H9 (cell line): ENCODE measurements around the gene GGT5. TPM values are rescaled to one million over a fixed set of nuclear protein-coding genes. Genes with fewer than 3 reads are reported as not detected.
"Not testable (repeated sequence)": the region's sequence is repeated elsewhere in the genome, so short reads cannot be mapped to it uniquely, and the experiment has no call there.

Experiments
- DNase-seq: peaks from one replicate; pipeline ENCODE4 v3.0.0-alpha.2; 2017
- H2AFZ ChIP-seq: one replicate; pipeline ENCODE4 v1.6.1; 2013; ENCODE audit warnings: mild to moderate bottlenecking, low read length, control low read depth, moderate library complexity
- H2AK5ac ChIP-seq: 2 replicates; pipeline ENCODE4 v1.6.1; 2013; ENCODE audit warnings: low read length, control low read depth, mixed read lengths; ENCODE audit not compliant: insufficient read length
- H2BK120ac ChIP-seq: one replicate; pipeline ENCODE4 v1.6.1; 2013; ENCODE audit warnings: low read depth, mild to moderate bottlenecking, low read length, control low read depth, inconsistent platforms; ENCODE audit not compliant: poor library complexity, severe bottlenecking
- H2BK12ac ChIP-seq: 2 replicates; pipeline ENCODE4 v1.6.1; 2013; ENCODE audit warnings: low read length, control low read depth, mixed read lengths, low read depth; ENCODE audit not compliant: insufficient read length
- H2BK15ac ChIP-seq: 2 replicates; pipeline ENCODE4 v1.6.1; 2013; ENCODE audit warnings: low read depth, low read length, control low read depth
- H2BK20ac ChIP-seq: one replicate; pipeline ENCODE4 v1.6.1; 2013; ENCODE audit warnings: low read depth, mild to moderate bottlenecking, low read length, control low read depth, inconsistent platforms; ENCODE audit not compliant: poor library complexity, severe bottlenecking
- H2BK5ac ChIP-seq: 2 replicates; pipeline ENCODE4 v1.6.1; 2013; ENCODE audit warnings: low read length, control low read depth, mixed read lengths; ENCODE audit not compliant: insufficient read length
- H3K14ac ChIP-seq: 2 replicates; pipeline ENCODE4 v1.6.1; 2013; ENCODE audit warnings: low read length, control low read depth; ENCODE audit not compliant: insufficient read depth
- H3K18ac ChIP-seq: 2 replicates; pipeline ENCODE4 v1.6.1; 2013; ENCODE audit warnings: low read depth, mild to moderate bottlenecking, mixed read lengths, low read length, control low read depth; ENCODE audit not compliant: insufficient read length
- H3K23ac ChIP-seq: 2 replicates; pipeline ENCODE4 v1.6.1; 2013; ENCODE audit warnings: low read length, control low read depth, mixed read lengths, low read depth; ENCODE audit not compliant: insufficient read length
- H3K23me2 ChIP-seq: 2 replicates; pipeline ENCODE4 v1.6.1; 2013; ENCODE audit warnings: low read depth, mild to moderate bottlenecking, mixed read lengths, low read length, control low read depth; ENCODE audit not compliant: insufficient read length, poor library complexity, severe bottlenecking
- H3K27ac ChIP-seq: 2 replicates; pipeline ENCODE4 v1.5.1; 2013; ENCODE audit warnings: low read length, control low read depth, mixed read lengths, low read depth; ENCODE audit not compliant: insufficient read length
- H3K27me3 ChIP-seq: 2 replicates; pipeline ENCODE4 v1.6.1; 2013; ENCODE audit warnings: low read length, control low read depth, inconsistent platforms; ENCODE audit not compliant: insufficient read depth
- H3K4ac ChIP-seq: 2 replicates; pipeline ENCODE4 v1.6.1; 2013; ENCODE audit warnings: low read depth, mild to moderate bottlenecking, control low read depth, inconsistent platforms, low read length, moderate library complexity
- H3K4me1 ChIP-seq: 2 replicates; pipeline ENCODE4 v1.6.1; 2013; ENCODE audit warnings: low read length, control low read depth, inconsistent platforms; ENCODE audit not compliant: insufficient read depth
- H3K4me2 ChIP-seq: 2 replicates; pipeline ENCODE4 v1.6.1; 2013; ENCODE audit warnings: low read length, control low read depth, mixed read lengths; ENCODE audit not compliant: insufficient read length, insufficient read depth
- H3K56ac ChIP-seq: 2 replicates; pipeline ENCODE4 v1.6.1; 2013; ENCODE audit warnings: low read depth, mild to moderate bottlenecking, mixed read lengths, low read length, control low read depth; ENCODE audit not compliant: insufficient read length
- H3K79me1 ChIP-seq: 2 replicates; pipeline ENCODE4 v1.6.1; 2013; ENCODE audit warnings: low read depth, mild to moderate bottlenecking, moderate library complexity, low read length, control low read depth, inconsistent platforms; ENCODE audit not compliant: insufficient read depth, poor library complexity, severe bottlenecking
- H3K79me2 ChIP-seq: 2 replicates; pipeline ENCODE4 v1.6.1; 2013; ENCODE audit warnings: low read length, control low read depth, inconsistent platforms; ENCODE audit not compliant: insufficient read depth
- H3K9ac ChIP-seq: 2 replicates; pipeline ENCODE4 v1.6.1; 2013; ENCODE audit warnings: low read length, control low read depth, mixed read lengths; ENCODE audit not compliant: insufficient read length; ENCODE audit errors: extremely low read depth
- H3K9me3 ChIP-seq: one replicate; pipeline ENCODE4 v1.6.1; 2013; ENCODE audit warnings: low read depth, low read length, inconsistent platforms; ENCODE audit not compliant: control insufficient read depth
- H3T11ph ChIP-seq: one replicate; pipeline ENCODE4 v1.6.1; 2013; ENCODE audit warnings: mild to moderate bottlenecking, low read length, control low read depth, inconsistent platforms
- H4K20me1 ChIP-seq: one replicate; pipeline ENCODE4 v1.6.1; 2013; ENCODE audit not compliant: control insufficient read depth, insufficient read length, insufficient read depth
- H4K5ac ChIP-seq: 2 replicates; pipeline ENCODE4 v1.6.1; 2013; ENCODE audit warnings: low read depth, mild to moderate bottlenecking, mixed read lengths, low read length, control low read depth; ENCODE audit not compliant: insufficient read length
- H4K8ac ChIP-seq: replicated peaks from 2 replicates; pipeline ENCODE4 v1.6.1; 2013; ENCODE audit warnings: low read length, control low read depth, mixed read lengths, low read depth; ENCODE audit not compliant: insufficient read length
- H4K91ac ChIP-seq: 2 replicates; pipeline ENCODE4 v1.6.1; 2013; ENCODE audit warnings: low read depth, mild to moderate bottlenecking, moderate library complexity, mixed read lengths, low read length, control low read depth; ENCODE audit not compliant: insufficient read length
- H3K27ac Mint-ChIP-seq, 3 experiments: 2 replicates in 2 of 3; 3 replicates in 1 of 3; pipeline ENCODE4 v1.8.0; 2020 to 2021; ENCODE audit warnings: mixed read lengths in 3 of 3, mild to moderate bottlenecking in 1 of 3, moderate library complexity in 1 of 3
- H3K27me3 Mint-ChIP-seq: 2 replicates; pipeline ENCODE4 v1.8.0; 2021; ENCODE audit warnings: low read depth, mild to moderate bottlenecking, moderate library complexity, mixed read lengths
- H3K36me3 Mint-ChIP-seq, 3 experiments: 2 replicates in 2 of 3; 3 replicates in 1 of 3; pipeline ENCODE4 v1.8.0; 2020 to 2021; ENCODE audit warnings: low read depth in 3 of 3, mixed read lengths in 3 of 3; ENCODE audit not compliant: insufficient read depth in 1 of 3
- H3K4me1 Mint-ChIP-seq, 2 experiments: 2 replicates each; pipeline ENCODE4 v1.8.0; 2020; ENCODE audit warnings: mixed read lengths in 2 of 2
- H3K4me3 Mint-ChIP-seq, 2 experiments: 2 replicates in 1 of 2; 3 replicates in 1 of 2; pipeline ENCODE4 v1.8.0; 2020 to 2021; ENCODE audit warnings: mild to moderate bottlenecking in 2 of 2, mixed read lengths in 2 of 2, moderate library complexity in 1 of 2
- H3K9me3 Mint-ChIP-seq, 2 experiments: 2 replicates in 1 of 2; 3 replicates in 1 of 2; pipeline ENCODE4 v1.8.0; 2020; ENCODE audit warnings: mild to moderate bottlenecking in 2 of 2, mixed read lengths in 2 of 2, moderate library complexity in 1 of 2
- WGBS: extraction: QIAGEN DNeasy Blood & Tissue Kit; methylation state at CpG from one replicate; pipeline ENCODE4 v1.1.7; 2013; ENCODE audit warnings: missing lambda C conversion rate, low lambda C conversion rate, mixed read lengths; ENCODE audit not compliant: insufficient read length; ENCODE audit errors: extremely low coverage; 5-methylcytosine and 5-hydroxymethylcytosine counted together
- total RNA-seq: library from RNA; stranded (reverse); gene quantifications from 2 replicates; pipeline ENCODE4 v1.2.1, GENCODE V29; 2021

The GGT5 gene
- total RNA-seq, 1 experiment from 2014 or later = 0.20 TPM

- H3K27ac ChIP-seq, H4K20me1 ChIP-seq, H3K4me1 ChIP-seq, H2BK120ac ChIP-seq, H2AFZ ChIP-seq, H2BK15ac ChIP-seq, H3K36me3 Mint-ChIP-seq, H3K9ac ChIP-seq, H3K79me2 ChIP-seq, H2AK5ac ChIP-seq, H3K27me3 Mint-ChIP-seq, H3K27ac Mint-ChIP-seq, H3K79me1 ChIP-seq, H3K9me3 ChIP-seq, H2BK12ac ChIP-seq, H3K14ac ChIP-seq, H3K23me2 ChIP-seq, H2BK5ac ChIP-seq, H3K23ac ChIP-seq, H4K8ac ChIP-seq, H3K56ac ChIP-seq, H4K91ac ChIP-seq, H3T11ph ChIP-seq, H3K27me3 ChIP-seq, H2BK20ac ChIP-seq, H3K4me2 ChIP-seq, DNase-seq, H3K9me3 Mint-ChIP-seq, H3K4ac ChIP-seq, H4K5ac ChIP-seq, H3K18ac ChIP-seq, H3K4me3 Mint-ChIP-seq: not testable (repeated sequence)
- H3K4me1 Mint-ChIP-seq = peaks cover 7 to 16% of the 10 kb centered on the region in 2 experiments
- no CpG with 5 or more reads among the region's 9 CpGs for WGBS
Measured at GRCh38 chr22:24240985-24241692, 3.7 kb downstream of the GGT5 start.
